Fibroblast of skin of left biceps (primary cell): ENCODE data around the gene CHRM5.
"Not testable (repeated sequence)": the region's sequence is repeated elsewhere in the genome, so short reads cannot be mapped to it uniquely, and the experiment has no call there.

ENCODE experiments used
- DNase-seq, 2 experiments: peaks; one replicate each; pipeline ENCODE4 v3.0.0-alpha.2; 2013; ENCODE audit warnings: low read depth in 2 of 2

The CHRM5 gene

GRCh38 chr15:34039790-34040113 is 71.5 kb downstream of the CHRM5 start:
- DNase-seq, result no peak

- DNase-seq, result no peak
Observed at GRCh38 chr15:34043391-34043790, 75.1 kb downstream of the CHRM5 start.

GRCh38 chr15:34043813-34044212 is 75.5 kb downstream of the CHRM5 start:
- no peak for DNase-seq

- no peak for DNase-seq
Observed at GRCh38 chr15:34046471-34047145, 78.3 kb downstream of the CHRM5 start.

- DNase-seq, result no peak
Observed at GRCh38 chr15:34047893-34048775, 79.8 kb downstream of the CHRM5 start.

- DNase-seq, result peak; percentile 41 to 52
Observed at GRCh38 chr15:34049112-34049511, 80.8 kb downstream of the CHRM5 start.

- DNase-seq, result not testable (repeated sequence)
Observed at GRCh38 chr15:34050385-34050784, 82.1 kb downstream of the CHRM5 start.

GRCh38 chr15:34054081-34054707 is 85.9 kb downstream of the CHRM5 start:
- DNase-seq, result no peak

- DNase-seq, result peak; percentile 81 to 85
Observed at GRCh38 chr15:34055868-34056595, 87.7 kb downstream of the CHRM5 start.

GRCh38 chr15:34056911-34057310 is 88.6 kb downstream of the CHRM5 start:
- DNase-seq, result no peak

- DNase-seq, result no peak
Observed at GRCh38 chr15:34059476-34059875, 91.2 kb downstream of the CHRM5 start.

- no peak for DNase-seq
Observed at GRCh38 chr15:34059946-34060345, 91.6 kb downstream of the CHRM5 start.

- no peak for DNase-seq
Observed at GRCh38 chr15:34064438-34064837, 96.1 kb downstream of the CHRM5 start.

- no peak for DNase-seq
Observed at GRCh38 chr15:34065261-34065660, 97.0 kb downstream of the CHRM5 start.

GRCh38 chr15:34065941-34066340 is 97.6 kb downstream of the CHRM5 start:
- DNase-seq, result no peak

- DNase-seq, result no peak
Observed at GRCh38 chr15:34070003-34070402, 101.7 kb downstream of the CHRM5 start.

GRCh38 chr15:34076785-34077184 is 108.5 kb downstream of the CHRM5 start:
- DNase-seq, result no peak

GRCh38 chr15:34078900-34079299 is 110.6 kb downstream of the CHRM5 start:
- DNase-seq, result no peak

GRCh38 chr15:34079904-34080303 is 111.6 kb downstream of the CHRM5 start:
- no peak for DNase-seq

- DNase-seq, result no peak
Observed at GRCh38 chr15:34084086-34084485, 115.8 kb downstream of the CHRM5 start.

- no peak for DNase-seq
Observed at GRCh38 chr15:34085746-34086145, 117.4 kb downstream of the CHRM5 start.

GRCh38 chr15:34099914-34100313 is 131.6 kb downstream of the CHRM5 start:
- no peak for DNase-seq
